K562 (cell line): ENCODE measurements around the gene SQOR. TPM values are rescaled to one million over a fixed set of nuclear protein-coding genes. Genes with fewer than 3 reads are reported as not detected.

Experiments used
- ATAC-seq: fragments of 200-7000 bp; cut with Tn5 transposase; 3 replicates; pipeline ENCODE4 v1.9.1; 2020; ENCODE audit warnings: moderate library complexity
- BruUV-seq: library from RNA; stranded (reverse); fragments of 400-500 nt; replicated peaks from 2 replicates; lab custom pipeline; 2021; lab: Mats Ljungman, UMichigan
- CTCF ChIA-PET: fragments of 300-600 bp; formaldehyde crosslinking; extraction: SDS; loops from one replicate; lab custom pipeline; 2021; ENCODE audit warnings: low intra/inter-chr PET ratio; lab: Yijun Ruan, JAX
- POLR2A ChIA-PET: fragments of 300-600, 350-650 bp; sonication (Branson Sonifier 250); formaldehyde crosslinking; extraction: SDS; loops from one replicate; lab custom pipeline; 2021; ENCODE audit warnings: antibody characterized with exemption, inconsistent platforms; lab: Yijun Ruan, JAX
- DNase-seq, 4 experiments: peaks; one replicate each; pipeline versions ENCODE4 v3.0.0 to v3.0.0-alpha.2; 2011 to 2018; ENCODE audit warnings: low spot score in 3 of 4, mixed read lengths in 3 of 4; ENCODE audit errors: extremely low read depth in 1 of 4
- FAIRE-seq: peaks from 2 replicates; lab custom pipeline; 2011; peaks lifted over from hg19 to GRCh38; lab: Jason Lieb, UNC
- H2AFZ ChIP-seq: 2 replicates; pipeline ENCODE4 v1.6.0; 2011; ENCODE audit warnings: low read depth, low read length, control low read depth, inconsistent platforms
- H3K27ac ChIP-seq: fragments of 200-600 bp; 3 replicates; pipeline ENCODE4 v1.8.0; 2011; ENCODE audit warnings: low read depth, mild to moderate bottlenecking, control low read depth, inconsistent platforms, low read length, moderate library complexity, mixed read lengths; ENCODE audit errors: extremely low read depth
- H3K27me3 ChIP-seq, 2 experiments: fragments of 300-600 bp in 1 of 2; 2 replicates in 1 of 2; 3 replicates in 1 of 2; pipeline versions ENCODE4 v1.6.0 to v1.8.0; 2011; ENCODE audit warnings: inconsistent platforms in 2 of 2, low read length in 2 of 2, mild to moderate bottlenecking in 1 of 2, mixed read lengths in 1 of 2, moderate library complexity in 1 of 2; ENCODE audit not compliant: control insufficient read depth in 2 of 2, insufficient read depth in 2 of 2
- H3K36me3 ChIP-seq: fragments of 300-600 bp; 3 replicates; pipeline ENCODE4 v1.8.0; 2011; ENCODE audit warnings: mild to moderate bottlenecking, low read length, inconsistent platforms; ENCODE audit not compliant: control insufficient read depth, insufficient read depth
- H3K4me1 ChIP-seq, 2 experiments: fragments of 200-600 bp in 1 of 2; replicated peaks in 1 of 2; 2 replicates in 1 of 2; 3 replicates in 1 of 2; pipeline versions ENCODE4 v1.5.1 to v1.8.0; 2011; ENCODE audit warnings: inconsistent platforms in 2 of 2, low read length in 2 of 2, mild to moderate bottlenecking in 1 of 2, mixed read lengths in 1 of 2, moderate library complexity in 1 of 2; ENCODE audit not compliant: control insufficient read depth in 2 of 2, insufficient read depth in 2 of 2
- H3K4me2 ChIP-seq: 2 replicates; pipeline ENCODE4 v1.6.1; 2011; ENCODE audit warnings: low read length, control low read depth, inconsistent platforms, mixed read lengths; ENCODE audit not compliant: insufficient read depth
- H3K4me3 ChIP-seq: fragments of 200-600 bp; sonication (generic), shearing (Covaris generic); 2 replicates; pipeline ENCODE4 v1.5.1; 2016; ENCODE audit warnings: control low read depth, inconsistent platforms
- H3K79me2 ChIP-seq: fragments of 200-600 bp; 3 replicates; pipeline ENCODE4 v1.8.0; 2011; ENCODE audit warnings: low read length, inconsistent platforms; ENCODE audit not compliant: control insufficient read depth, insufficient read depth
- H3K9ac ChIP-seq, 2 experiments: 2 replicates each; pipeline versions ENCODE4 v1.6.0 to v1.6.1; 2011; ENCODE audit warnings: low read depth in 2 of 2, low read length in 2 of 2, control low read depth in 1 of 2, inconsistent platforms in 1 of 2, mild to moderate bottlenecking in 1 of 2, mixed read lengths in 1 of 2; ENCODE audit not compliant: insufficient read depth in 1 of 2
- H3K9me1 ChIP-seq: one replicate; pipeline ENCODE4 v1.6.0; 2011; ENCODE audit warnings: inconsistent platforms, mild to moderate bottlenecking, low read length, moderate library complexity; ENCODE audit not compliant: control insufficient read depth, insufficient read depth
- H3K9me3 ChIP-seq: replicated peaks from 2 replicates; pipeline ENCODE4 v1.5.1; 2011; ENCODE audit warnings: low read depth, low read length, inconsistent platforms; ENCODE audit not compliant: control insufficient read depth, insufficient read depth
- H4K20me1 ChIP-seq: replicated peaks from 2 replicates; pipeline ENCODE4 v1.6.1; 2011; ENCODE audit warnings: low read length, inconsistent platforms, mixed read lengths; ENCODE audit not compliant: control insufficient read depth, insufficient read depth
- BCLAF1 ChIP-seq, 2 experiments: fragments of 450-650 bp in 1 of 2; IDR thresholded peaks; 2 replicates each; pipeline ENCODE4 v1.6.1; 2011 to 2017; ENCODE audit warnings: low read depth in 2 of 2, antibody characterized with exemption in 1 of 2, borderline replicate concordance in 1 of 2, low read length in 1 of 2, mild to moderate bottlenecking in 1 of 2, mixed read lengths in 1 of 2; ENCODE audit not compliant: control insufficient read depth in 1 of 2
- CEBPB ChIP-seq: fragments of 450-650 bp; IDR thresholded peaks from 2 replicates; pipeline ENCODE4 v1.6.1; 2016; ENCODE audit warnings: missing genetic modification characterization, missing compliant biosample characterization
- CREB3L1 ChIP-seq: fragments of 450-650 bp; IDR thresholded peaks from 2 replicates; pipeline ENCODE4 v1.6.1; 2014; ENCODE audit warnings: low read depth, mild to moderate bottlenecking, moderate library complexity, borderline replicate concordance
- EHMT2 ChIP-seq: fragments of 450-650 bp; IDR thresholded peaks from 2 replicates; pipeline ENCODE4 v1.6.1; 2018; ENCODE audit warnings: antibody characterized with exemption
- HMG20A ChIP-seq: fragments of 450-650 bp; formaldehyde crosslinking; conservative IDR thresholded peaks from 2 replicates; pipeline ENCODE4 v1.4.0; 2020; ENCODE audit warnings: mild to moderate bottlenecking, mixed read lengths
- NR3C1 ChIP-seq: sonication (generic); formaldehyde crosslinking; IDR thresholded peaks from 2 replicates; pipeline ENCODE4 v1.8.1; 2022; ENCODE audit warnings: missing genetic modification reagents
- PHB2 ChIP-seq: fragments of 450-650 bp; IDR thresholded peaks from 2 replicates; pipeline ENCODE4 v1.6.1; 2017; ENCODE audit warnings: low read depth
- POLR2AphosphoS5 ChIP-seq: IDR thresholded peaks from 2 replicates; pipeline ENCODE4 v1.6.1; 2011; ENCODE audit warnings: mild to moderate bottlenecking, low read depth, low read length, moderate library complexity; ENCODE audit not compliant: control insufficient read depth, insufficient read depth
- SMAD1 ChIP-seq: fragments of 150-350 bp; IDR thresholded peaks from 2 replicates; pipeline ENCODE4 v1.6.1; 2014; ENCODE audit warnings: low read length, low read depth; ENCODE audit not compliant: partially characterized antibody
- ZNF778 ChIP-seq: fragments of 450-650 bp; formaldehyde crosslinking; IDR thresholded peaks from 2 replicates; pipeline ENCODE4 v1.4.0; 2020; ENCODE audit warnings: mild to moderate bottlenecking, moderate library complexity
- WGBS: fragments of 100-300 bp; shearing (Covaris generic); methylation state at CpG from one replicate; pipeline ENCODE4 v1.1.6; 2016; ENCODE audit warnings: low coverage, mixed read lengths; ENCODE audit not compliant: insufficient coverage; ENCODE audit errors: missing lambda C conversion rate; 5-methylcytosine and 5-hydroxymethylcytosine counted together
- in situ Hi-C: fragments of 300-500 bp; cut with MboI; formaldehyde crosslinking; loops from 4 replicates; pipeline ENCODE4 v1.15.0; 2018; ENCODE audit warnings: inconsistent platforms, mixed read lengths
- intact Hi-C: fragments of 100-400 bp; cut with micrococcal nuclease; formaldehyde crosslinking; loops from 2 replicates; pipeline ENCODE4 v1.14.2; 2022
- polyA plus RNA-seq, 8 experiments: library from polyadenylated mRNA; depleted of rRNA in 4 of 8; stranded (reverse) in 5 of 8; unstranded in 3 of 8; fragments of >200 nt; fragmentation: Nextera tagmentation in 2 of 8; fragmentation: Illumina TruSeq in 1 of 8; extraction: Ambion mirVana in 2 of 8; extraction: Trizol in 1 of 8; gene quantifications; 2 replicates each; pipeline versions ENCODE4 v1.2.1 to v1.2.3, GENCODE V29; 2011 to 2014; ENCODE audit warnings: inconsistent platforms in 1 of 8, missing spikeins in 1 of 8
- total RNA-seq, 7 experiments: library from RNA; depleted of rRNA in 6 of 7; stranded (reverse); fragments of >200 nt in 6 of 7; fragmentation: Illumina TruSeq in 2 of 7; extraction: Trizol in 2 of 7; gene quantifications; 2 replicates each; pipeline versions ENCODE4 v1.2.1 to v1.2.3, GENCODE V29; 2011 to 2021; ENCODE audit warnings: low replicate concordance in 1 of 7
- TF ChIP-seq, protein P1 (sequence below): fragments of 450-650 bp; IDR thresholded peaks from 2 replicates; pipeline ENCODE4 v1.6.1; 2018; ENCODE audit not compliant: partially characterized antibody

SQOR gene
- total and polyA plus RNA-seq, 9 of the 15 experiments (the other 6 are each of a cell fraction or from before 2014, with no cell fraction given): 0.32 to 1.6 (median 1.1) TPM

DNA sequence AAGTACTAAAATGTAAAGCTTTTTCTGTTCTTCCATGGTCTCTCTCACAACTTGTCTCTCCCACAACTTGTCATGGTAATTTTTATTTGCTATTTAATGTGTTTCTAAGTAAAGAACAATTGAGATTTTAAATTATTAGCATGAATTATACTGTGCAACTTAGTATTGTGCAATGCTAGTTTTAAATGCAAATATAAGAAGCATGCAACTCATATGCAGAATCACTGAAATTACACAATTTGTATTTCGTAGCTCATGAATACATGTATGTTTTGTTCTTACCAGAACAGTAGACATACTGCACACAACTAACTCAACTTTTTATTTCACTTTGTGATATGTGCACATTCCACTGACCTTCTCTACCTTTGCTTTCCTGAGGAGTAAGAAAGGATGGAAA is 96.5 kb downstream of the SQOR start (continued):
- TF ChIP-seq CEBPB (tag) (peak; percentile 57), PHB2 (no peak)

DNA sequence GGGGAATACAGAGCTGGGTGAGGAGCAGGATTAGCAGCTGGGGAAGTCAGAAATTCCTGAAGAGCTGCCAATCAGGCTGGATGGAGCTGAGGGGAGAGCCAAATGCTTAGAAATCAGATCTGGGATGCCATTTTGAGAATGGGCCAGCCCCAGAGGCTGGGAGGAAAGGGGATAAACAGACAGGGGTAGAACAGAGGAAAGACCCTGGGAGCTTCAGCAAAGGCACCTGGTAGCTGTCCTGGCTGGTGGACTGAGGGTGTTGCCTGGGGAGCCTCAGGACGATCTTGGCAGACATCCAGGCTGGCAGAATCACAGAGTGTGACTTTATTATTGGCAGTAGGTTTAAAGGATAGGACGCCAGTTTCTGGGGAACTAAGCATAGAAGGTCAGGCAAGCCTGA is 97.8 kb downstream of the SQOR start:
- no peak overlapping the region for H3K4me2 ChIP-seq
- H3K9me3 ChIP-seq: no peaks in the 10 kb centered on the region
- ChIA-PET POLR2A (interaction anchor here (0.9 to 1.1 kb wide), 2 partner anchors 16 to 77 kb away, joined by 3 read pairs; no protein-coding TSS in a partner anchor), CTCF (no interaction called here)
- FAIRE-seq (no peak), ATAC-seq (no peak), DNase-seq (no peak)
- H3K4me1 ChIP-seq: no peaks in the 10 kb centered on the region
- H3K36me3 ChIP-seq: no peaks in the 10 kb centered on the region
- no peak overlapping the region for H3K27ac ChIP-seq
- intact Hi-C loops: no loop called here
- in situ Hi-C loops: no loop called here
- H3K4me3 ChIP-seq: no peak overlapping the region
- no peak overlapping the region for H3K9ac ChIP-seq
- WGBS: 0% methylated on average over 2 of the region's 2 CpGs
- no peaks in the 10 kb centered on the region for H3K79me2 ChIP-seq
- no TSS peak for BruUV-seq
- H3K9me1 ChIP-seq: no peaks in the 10 kb centered on the region
- H3K27me3 ChIP-seq: peaks cover 0 to 5% of the 10 kb centered on the region in 2 experiments; a peak in 1 of 5 replicates
- no peaks in the 10 kb centered on the region for H4K20me1 ChIP-seq
- no peak overlapping the region for H2AFZ ChIP-seq
- TF ChIP-seq NR3C1 (CRISPR knock-in tag) (no peak), EHMT2 (no peak), SMAD1 (no peak), HMG20A (CRISPR knock-in tag) (no peak), ZNF778 (CRISPR knock-in tag) (no peak), BCLAF1 (IDR thresholded peaks at IDR 0.05; ENCODE audit: borderline replicate concordance in 1 of 2, control insufficient read depth in 1 of 2, low read depth in 2 of 2, low read length in 1 of 2) (no peak), POLR2AphosphoS5 (no peak), CREB3L1 (no peak)
- TF ChIP-seq, protein P1, sequence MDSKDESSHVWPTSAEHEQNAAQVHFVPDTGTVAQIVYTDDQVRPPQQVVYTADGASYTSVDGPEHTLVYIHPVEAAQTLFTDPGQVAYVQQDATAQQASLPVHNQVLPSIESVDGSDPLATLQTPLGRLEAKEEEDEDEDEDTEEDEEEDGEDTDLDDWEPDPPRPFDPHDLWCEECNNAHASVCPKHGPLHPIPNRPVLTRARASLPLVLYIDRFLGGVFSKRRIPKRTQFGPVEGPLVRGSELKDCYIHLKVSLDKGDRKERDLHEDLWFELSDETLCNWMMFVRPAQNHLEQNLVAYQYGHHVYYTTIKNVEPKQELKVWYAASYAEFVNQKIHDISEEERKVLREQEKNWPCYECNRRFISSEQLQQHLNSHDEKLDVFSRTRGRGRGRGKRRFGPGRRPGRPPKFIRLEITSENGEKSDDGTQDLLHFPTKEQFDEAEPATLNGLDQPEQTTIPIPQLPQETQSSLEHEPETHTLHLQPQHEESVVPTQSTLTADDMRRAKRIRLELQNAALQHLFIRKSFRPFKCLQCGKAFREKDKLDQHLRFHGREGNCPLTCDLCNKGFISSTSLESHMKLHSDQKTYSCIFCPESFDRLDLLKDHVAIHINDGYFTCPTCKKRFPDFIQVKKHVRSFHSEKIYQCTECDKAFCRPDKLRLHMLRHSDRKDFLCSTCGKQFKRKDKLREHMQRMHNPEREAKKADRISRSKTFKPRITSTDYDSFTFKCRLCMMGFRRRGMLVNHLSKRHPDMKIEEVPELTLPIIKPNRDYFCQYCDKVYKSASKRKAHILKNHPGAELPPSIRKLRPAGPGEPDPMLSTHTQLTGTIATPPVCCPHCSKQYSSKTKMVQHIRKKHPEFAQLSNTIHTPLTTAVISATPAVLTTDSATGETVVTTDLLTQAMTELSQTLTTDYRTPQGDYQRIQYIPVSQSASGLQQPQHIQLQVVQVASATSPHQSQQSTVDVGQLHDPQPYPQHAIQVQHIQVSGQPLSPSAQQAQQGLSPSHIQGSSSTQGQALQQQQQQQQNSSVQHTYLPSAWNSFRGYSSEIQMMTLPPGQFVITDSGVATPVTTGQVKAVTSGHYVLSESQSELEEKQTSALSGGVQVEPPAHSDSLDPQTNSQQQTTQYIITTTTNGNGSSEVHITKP: no peak
